Gastroesophageal sphincter (tissue), 3 donors: ENCODE measurements around the gene PRXL2B.

Experiments used
- CTCF ChIP-seq, 4 experiments: fragments of 200-600 bp in 2 of 4; fragments of 450-650 bp in 2 of 4; sonication (generic) in 1 of 4; IDR thresholded peaks; one replicate each; pipeline ENCODE4 v1.5.1; 2017 to 2019; ENCODE audit warnings: antibody characterized with exemption in 4 of 4, mild to moderate bottlenecking in 2 of 4, moderate library complexity in 2 of 4
- POLR2A ChIP-seq, 2 donors: fragments of 450-650 bp; IDR thresholded peaks; one replicate each; pipeline ENCODE4 v1.6.1; 2017; ENCODE audit warnings: antibody characterized with exemption in 2 of 2, mild to moderate bottlenecking in 2 of 2, moderate library complexity in 1 of 2

GRCh38 chr1:2603521-2604155 is 17.1 kb downstream of the PRXL2B start:
- no peak for TF ChIP-seq CTCF (IDR thresholded peaks at IDR 0.05)
- TF ChIP-seq POLR2A (IDR thresholded peaks at IDR 0.05) = no peak
